Measurements from ENCODE around the gene C1GALT1.

Gene C1GALT1

GRCh38 chr7:7290429-7291122, 108.2 kb downstream of the C1GALT1 start:
- DNase-seq, result no peak

- no peak for DNase-seq
Observed at GRCh38 chr7:7292085-7292484, 109.7 kb downstream of the C1GALT1 start.

GRCh38 chr7:7292608-7293007, 110.3 kb downstream of the C1GALT1 start:
- no peak for DNase-seq

GRCh38 chr7:7293092-7293491, 110.7 kb downstream of the C1GALT1 start:
- no peak for DNase-seq

GRCh38 chr7:7294911-7295310, 112.6 kb downstream of the C1GALT1 start:
- DNase-seq, result no peak

All from NCI-H1930 (cell line).